KG1 (cell line): ENCODE data around the gene MED13.
"Not testable (repeated sequence)": the region's sequence is repeated elsewhere in the genome, so short reads cannot be mapped to it uniquely, and the experiment has no call there.

Experiments
- DNase-seq: peaks from one replicate; lab custom pipeline; 2025; lab: John Stamatoyannopoulos, UW

Gene MED13

GRCh38 chr17:62052765-62053338 is 12.2 kb downstream of the MED13 start:
- no peak for DNase-seq

- no peak for DNase-seq
These were observed 14.0 kb downstream of the MED13 start for GRCh38 chr17:62051053-62051452.

GRCh38 chr17:62049299-62049698 is 15.8 kb downstream of the MED13 start:
- no peak for DNase-seq

- no peak for DNase-seq
These were observed 16.8 kb downstream of the MED13 start for GRCh38 chr17:62048262-62048661.

GRCh38 chr17:62045517-62045916 is 19.6 kb downstream of the MED13 start:
- DNase-seq: no peak

- DNase-seq: no peak
These were observed 20.0 kb downstream of the MED13 start for GRCh38 chr17:62045109-62045508.

GRCh38 chr17:62043602-62044001 is 21.5 kb downstream of the MED13 start:
- DNase-seq: no peak

- no peak for DNase-seq
These were observed 21.9 kb downstream of the MED13 start for GRCh38 chr17:62043140-62043539.

- no peak for DNase-seq
These were observed 26.8 kb downstream of the MED13 start for GRCh38 chr17:62038248-62038647.

- no peak for DNase-seq
These were observed 31.8 kb downstream of the MED13 start for GRCh38 chr17:62033317-62033716.

- DNase-seq: no peak
These were observed 32.6 kb downstream of the MED13 start for GRCh38 chr17:62032480-62032879.

GRCh38 chr17:62030264-62030663 is 34.8 kb downstream of the MED13 start:
- no peak for DNase-seq

- no peak for DNase-seq
These were observed 40.2 kb downstream of the MED13 start for GRCh38 chr17:62024866-62025265.

GRCh38 chr17:62017912-62018311 is 47.2 kb downstream of the MED13 start:
- no peak for DNase-seq

- no peak for DNase-seq
These were observed 47.6 kb downstream of the MED13 start for GRCh38 chr17:62017496-62017895.

- no peak for DNase-seq
These were observed 50.6 kb downstream of the MED13 start for GRCh38 chr17:62014526-62014925.

GRCh38 chr17:62009220-62009619 is 55.9 kb downstream of the MED13 start:
- no peak for DNase-seq

- DNase-seq: no peak
These were observed 56.8 kb downstream of the MED13 start for GRCh38 chr17:62008294-62008693.

- DNase-seq: no peak
These were observed 60.7 kb downstream of the MED13 start for GRCh38 chr17:62004388-62004787.

- DNase-seq: not testable (repeated sequence)
These were observed 61.9 kb downstream of the MED13 start for GRCh38 chr17:62003141-62003540.

- no peak for DNase-seq
These were observed 64.0 kb downstream of the MED13 start for GRCh38 chr17:62001105-62001504.

- DNase-seq: no peak
These were observed 64.9 kb downstream of the MED13 start for GRCh38 chr17:62000186-62000585.

- not testable (repeated sequence) for DNase-seq
These were observed 66.5 kb downstream of the MED13 start for GRCh38 chr17:61998534-61998933.

- no peak for DNase-seq
These were observed 67.4 kb downstream of the MED13 start for GRCh38 chr17:61997664-61998063.
